Measurements from ENCODE around the gene CXorf58.

The CXorf58 gene

GRCh38 chrX:23938690-23939089 is 30.9 kb downstream of the CXorf58 start:
- Histone ChIP-seq H3K4me3 (replicated peaks; ENCODE audit: insufficient read depth, low read length) (no peak overlapping the region), H3K27me3 (ENCODE audit: insufficient read depth, poor library complexity, severe bottlenecking) (no peaks in the 10 kb centered on the region), H3K27ac (replicated peaks) (no peak overlapping the region)
- no peak for DNase-seq (ENCODE audit: low read depth in 1 of 2, low spot score in 1 of 2)
- no peak for TF ChIP-seq CTCF (IDR thresholded peaks at IDR 0.05; ENCODE audit: insufficient read depth, low read length)
- TF ChIP-seq GABPA (IDR thresholded peaks at IDR 0.05; ENCODE audit: low read depth), result no peak
- TF ChIP-seq REST (IDR thresholded peaks at IDR 0.05; ENCODE audit: insufficient replicate concordance, low read depth), result no peak
- no peak for TF ChIP-seq POLR2AphosphoS5 (IDR thresholded peaks at IDR 0.05; ENCODE audit: low read depth)
- no peak for TF ChIP-seq SPI1 (IDR thresholded peaks at IDR 0.05; ENCODE audit: borderline replicate concordance, low read depth)

GRCh38 chrX:23939203-23939602 is 31.4 kb downstream of the CXorf58 start:
- Histone ChIP-seq H3K27me3 (ENCODE audit: insufficient read depth, poor library complexity, severe bottlenecking) (no peaks in the 10 kb centered on the region), H3K27ac (replicated peaks) (no peak overlapping the region), H3K4me3 (replicated peaks; ENCODE audit: insufficient read depth, low read length) (no peak overlapping the region)
- DNase-seq (ENCODE audit: low read depth in 1 of 2, low spot score in 1 of 2), result no peak
- TF ChIP-seq SPI1 (IDR thresholded peaks at IDR 0.05; ENCODE audit: borderline replicate concordance, low read depth) (no peak), REST (IDR thresholded peaks at IDR 0.05; ENCODE audit: insufficient replicate concordance, low read depth) (no peak), GABPA (IDR thresholded peaks at IDR 0.05; ENCODE audit: low read depth) (no peak), POLR2AphosphoS5 (IDR thresholded peaks at IDR 0.05; ENCODE audit: low read depth) (no peak)

- Histone ChIP-seq H3K4me3 (replicated peaks; ENCODE audit: insufficient read depth, low read length) (no peak overlapping the region), H3K27ac (replicated peaks) (no peak overlapping the region), H3K27me3 (ENCODE audit: insufficient read depth, poor library complexity, severe bottlenecking) (no peaks in the 10 kb centered on the region)
- DNase-seq (ENCODE audit: low read depth in 1 of 2, low spot score in 1 of 2), result no peak
- TF ChIP-seq POLR2AphosphoS5 (IDR thresholded peaks at IDR 0.05; ENCODE audit: low read depth) (no peak), SPI1 (IDR thresholded peaks at IDR 0.05; ENCODE audit: borderline replicate concordance, low read depth) (no peak), REST (IDR thresholded peaks at IDR 0.05; ENCODE audit: insufficient replicate concordance, low read depth) (no peak), GABPA (IDR thresholded peaks at IDR 0.05; ENCODE audit: low read depth) (no peak), CTCF (IDR thresholded peaks at IDR 0.05; ENCODE audit: insufficient read depth, low read length) (no peak)
Observed at GRCh38 chrX:23944234-23944633, 36.4 kb downstream of the CXorf58 start.
